GM21717 (cell line): ENCODE measurements around the gene PTPN18.

Experiments
- ATAC-seq: cut with Tn5 transposase; IDR thresholded peaks from one replicate; pipeline ENCODE4 v1.9.1; 2021; ENCODE audit warnings: mild to moderate bottlenecking, moderate library complexity; ENCODE audit not compliant: unreplicated experiment

Gene PTPN18

GRCh38 chr2:130363479-130363878 is 7.6 kb downstream of the PTPN18 start:
- ATAC-seq, result no peak

GRCh38 chr2:130365075-130365474 is 9.2 kb downstream of the PTPN18 start:
- no peak for ATAC-seq

- ATAC-seq, result no peak
These were observed 10.1 kb downstream of the PTPN18 start for GRCh38 chr2:130365963-130366362.

- no peak for ATAC-seq
These were observed 10.9 kb downstream of the PTPN18 start for GRCh38 chr2:130366720-130367119.

GRCh38 chr2:130368786-130369185 is 12.9 kb downstream of the PTPN18 start:
- ATAC-seq, result no peak

GRCh38 chr2:130369311-130369964 is 13.6 kb downstream of the PTPN18 start:
- ATAC-seq, result no peak

GRCh38 chr2:130369965-130370341 is 14.1 kb downstream of the PTPN18 start:
- no peak for ATAC-seq

GRCh38 chr2:130370490-130370889 is 14.6 kb downstream of the PTPN18 start:
- no peak for ATAC-seq

- peak; percentile 26 for ATAC-seq
These were observed 15.8 kb downstream of the PTPN18 start for GRCh38 chr2:130371723-130372054.

- ATAC-seq, result peak; percentile 66
These were observed 16.4 kb downstream of the PTPN18 start for GRCh38 chr2:130372055-130372832.

- ATAC-seq, result no peak
These were observed 17.3 kb downstream of the PTPN18 start for GRCh38 chr2:130372833-130373807.

GRCh38 chr2:130373808-130374365 is 18.0 kb downstream of the PTPN18 start:
- no peak for ATAC-seq

GRCh38 chr2:130374587-130375290 is 18.9 kb downstream of the PTPN18 start:
- no peak for ATAC-seq

- ATAC-seq, result no peak
These were observed 19.7 kb downstream of the PTPN18 start for GRCh38 chr2:130375291-130376266.

GRCh38 chr2:130376433-130377293 is 20.8 kb downstream of the PTPN18 start:
- peak; percentile 73 for ATAC-seq

- no peak for ATAC-seq
These were observed 21.6 kb downstream of the PTPN18 start for GRCh38 chr2:130377491-130377890.

- no peak for ATAC-seq
These were observed 22.5 kb downstream of the PTPN18 start for GRCh38 chr2:130378206-130378897.

- no peak for ATAC-seq
These were observed 23.0 kb downstream of the PTPN18 start for GRCh38 chr2:130378898-130379214.
